Activated CD4-positive, CD25-positive, alpha-beta regulatory T cell treated with anti-CD3 and anti-CD28 coated beads, Interleukin-2, amount 50 U/mL, for 24 hours (primary cell): ENCODE data around the gene TACR2.

ENCODE experiments used
- ATAC-seq, 2 donors: fragments of 150-1000 bp; cut with Tn5 transposase; one replicate each; pipeline ENCODE4 v1.10.0; 2021; ENCODE audit warnings: mild to moderate bottlenecking in 1 of 2, moderate library complexity in 1 of 2

The TACR2 gene

GRCh38 chr10:69418052-69418752 is 1.5 kb upstream of the TACR2 start:
- no peak for ATAC-seq

GRCh38 chr10:69417542-69417941 is 824 bp upstream of the TACR2 start:
- ATAC-seq = no peak

- no peak for ATAC-seq
These were observed 767 bp downstream of the TACR2 start for GRCh38 chr10:69415951-69416350.

- ATAC-seq = no peak
These were observed 1.7 kb downstream of the TACR2 start for GRCh38 chr10:69415049-69415448.

- ATAC-seq = no peak
These were observed 2.4 kb downstream of the TACR2 start for GRCh38 chr10:69414036-69415018.

GRCh38 chr10:69413221-69413865 is 3.4 kb downstream of the TACR2 start:
- no peak for ATAC-seq

- ATAC-seq = no peak
These were observed 4.4 kb downstream of the TACR2 start for GRCh38 chr10:69412232-69412790.

- no peak for ATAC-seq
These were observed 5.2 kb downstream of the TACR2 start for GRCh38 chr10:69411476-69411875.

GRCh38 chr10:69410487-69410886 is 6.2 kb downstream of the TACR2 start:
- no peak for ATAC-seq

GRCh38 chr10:69409968-69410367 is 6.8 kb downstream of the TACR2 start:
- ATAC-seq = no peak

- no peak for ATAC-seq
These were observed 7.6 kb downstream of the TACR2 start for GRCh38 chr10:69409176-69409495.

GRCh38 chr10:69408318-69409175 is 8.2 kb downstream of the TACR2 start:
- ATAC-seq = peak; percentile 96 to 97

- no peak for ATAC-seq
These were observed 9.0 kb downstream of the TACR2 start for GRCh38 chr10:69407621-69408301.

- ATAC-seq = no peak
These were observed 9.7 kb downstream of the TACR2 start for GRCh38 chr10:69406816-69407580.

- no peak for ATAC-seq
These were observed 10.4 kb downstream of the TACR2 start for GRCh38 chr10:69406302-69406811.

GRCh38 chr10:69405221-69405620 is 11.5 kb downstream of the TACR2 start:
- no peak for ATAC-seq

GRCh38 chr10:69404786-69405185 is 11.9 kb downstream of the TACR2 start:
- ATAC-seq = no peak

- ATAC-seq = no peak
These were observed 13.2 kb downstream of the TACR2 start for GRCh38 chr10:69403519-69403918.

GRCh38 chr10:69403066-69403465 is 13.7 kb downstream of the TACR2 start:
- ATAC-seq = no peak

- ATAC-seq = no peak
These were observed 14.3 kb downstream of the TACR2 start for GRCh38 chr10:69402386-69402785.

- ATAC-seq = no peak
These were observed 15.3 kb downstream of the TACR2 start for GRCh38 chr10:69401416-69401815.
